Kidney (tissue), 14 donors: ENCODE data around the gene NR3C2. TPM values are rescaled to one million over a fixed set of nuclear protein-coding genes. Genes with fewer than 3 reads are reported as not detected.

Source experiments
- DNase-seq, 5 donors: peaks; one replicate each; pipeline ENCODE4 v3.0.0-alpha.2; 2013 to 2020
- FAIRE-seq: peaks from 2 replicates; lab custom pipeline; 2012; peaks lifted over from hg19 to GRCh38; lab: Jason Lieb, UNC
- H3K27ac ChIP-seq, 2 donors: one replicate each; pipeline ENCODE4 v1.7.0; 2013; ENCODE audit warnings: low read depth in 2 of 2, low read length in 2 of 2, inconsistent platforms in 1 of 2
- H3K27me3 ChIP-seq: one replicate; pipeline ENCODE4 v1.7.1; 2013; ENCODE audit warnings: low read length, inconsistent platforms; ENCODE audit not compliant: control insufficient read depth, insufficient read depth
- H3K36me3 ChIP-seq, 3 donors: one replicate each; pipeline versions ENCODE4 v1.7.0 to v1.7.1; 2013; ENCODE audit warnings: low read length in 3 of 3, control low read depth in 1 of 3, inconsistent platforms in 1 of 3; ENCODE audit not compliant: insufficient read depth in 3 of 3, control insufficient read depth in 2 of 3
- H3K4me1 ChIP-seq, 3 donors: one replicate each; pipeline versions ENCODE4 v1.7.0 to v1.7.1; 2013; ENCODE audit warnings: low read length in 3 of 3, inconsistent platforms in 1 of 3, low read depth in 1 of 3; ENCODE audit not compliant: control insufficient read depth in 2 of 3, insufficient read depth in 2 of 3
- H3K4me3 ChIP-seq, 3 donors: one replicate each; pipeline versions ENCODE4 v1.7.0 to v1.8.1; 2013; ENCODE audit warnings: low read length in 3 of 3, control low read depth in 1 of 3, inconsistent platforms in 1 of 3
- H3K9ac ChIP-seq, 3 donors: one replicate each; pipeline versions ENCODE4 v1.7.0 to v1.7.1; 2013; ENCODE audit warnings: low read length in 3 of 3, control low read depth in 1 of 3, inconsistent platforms in 1 of 3
- H3K9me3 ChIP-seq, 3 donors: one replicate each; pipeline versions ENCODE4 v1.7.0 to v1.7.1; 2013; ENCODE audit warnings: low read length in 3 of 3, control low read depth in 1 of 3, inconsistent platforms in 1 of 3; ENCODE audit not compliant: control insufficient read depth in 2 of 3, insufficient read depth in 1 of 3
- intact Hi-C: fragments of 100-400 bp; cut with DNase I; formaldehyde crosslinking; loops from one replicate; pipeline ENCODE4 v1.11.1; 2022
- polyA plus RNA-seq: library from polyadenylated mRNA; stranded (reverse); fragments of 350-450 nt; fragmentation: Illumina TruSeq; extraction: RNeasy Lipid Tissue Mini Kit (QIAGEN cat#74804); gene quantifications from one replicate; pipeline ENCODE4 v1.2.3, GENCODE V29; 2014; ENCODE audit warnings: low read depth, low replicate concordance; ENCODE audit not compliant: insufficient read depth
- total RNA-seq: library from RNA; stranded (reverse); fragmentation: NEBNext Ultra II Directional; extraction: Animal tissue kit (Norgen Biotek cat#: 25700); gene quantifications from one replicate; pipeline ENCODE4 v1.2.1, GENCODE V29; 2021
- TF ChIP-seq, protein P1 (sequence below): IDR thresholded peaks from 3 replicates; pipeline ENCODE4 v1.5.1; 2012; ENCODE audit warnings: mild to moderate bottlenecking, moderate library complexity, borderline replicate concordance; ENCODE audit not compliant: insufficient read depth; ENCODE audit errors: extremely low read depth
- donor health status: control.
- donor health status: control.
- donor health status: control.
- donor health status: control.
- donor health status: control.
- donor health status: DM: yes; HTN: yes; CAD: no.
- donor health status: Normal renal cell carcinoma (clear cell type).

The NR3C2 gene
- total and polyA plus RNA-seq, 2 donors from 2014 or later: 8.7 to 43.4 TPM

DNA sequence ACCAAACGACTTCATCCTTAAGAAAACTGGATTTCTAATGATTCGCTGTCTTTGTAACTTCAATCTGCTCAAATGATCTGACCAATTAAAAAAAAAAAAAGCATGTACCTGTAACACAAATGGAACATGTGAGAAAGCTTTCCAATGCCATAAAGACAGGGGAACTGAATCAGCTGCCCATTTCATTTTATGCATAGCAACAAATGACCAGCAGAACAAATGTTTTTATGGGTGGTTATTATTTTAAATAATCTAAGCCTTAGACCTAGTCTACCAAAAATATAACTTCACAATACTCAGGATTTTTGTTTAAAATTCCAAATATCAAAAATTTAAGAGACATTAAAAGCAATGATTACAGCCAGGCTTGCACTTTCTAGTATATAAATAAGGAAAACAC is 145.7 kb downstream of the NR3C2 start:
- no peaks in the 10 kb centered on the region for H3K27me3 ChIP-seq
- DNase-seq: no peak
- H3K36me3 ChIP-seq: no peaks in the 10 kb centered on the region
- no peak for FAIRE-seq
- H3K4me3 ChIP-seq: no peak overlapping the region
- no peaks in the 10 kb centered on the region for H3K9me3 ChIP-seq
- H3K27ac ChIP-seq: no peak overlapping the region
- TF ChIP-seq, protein P1, sequence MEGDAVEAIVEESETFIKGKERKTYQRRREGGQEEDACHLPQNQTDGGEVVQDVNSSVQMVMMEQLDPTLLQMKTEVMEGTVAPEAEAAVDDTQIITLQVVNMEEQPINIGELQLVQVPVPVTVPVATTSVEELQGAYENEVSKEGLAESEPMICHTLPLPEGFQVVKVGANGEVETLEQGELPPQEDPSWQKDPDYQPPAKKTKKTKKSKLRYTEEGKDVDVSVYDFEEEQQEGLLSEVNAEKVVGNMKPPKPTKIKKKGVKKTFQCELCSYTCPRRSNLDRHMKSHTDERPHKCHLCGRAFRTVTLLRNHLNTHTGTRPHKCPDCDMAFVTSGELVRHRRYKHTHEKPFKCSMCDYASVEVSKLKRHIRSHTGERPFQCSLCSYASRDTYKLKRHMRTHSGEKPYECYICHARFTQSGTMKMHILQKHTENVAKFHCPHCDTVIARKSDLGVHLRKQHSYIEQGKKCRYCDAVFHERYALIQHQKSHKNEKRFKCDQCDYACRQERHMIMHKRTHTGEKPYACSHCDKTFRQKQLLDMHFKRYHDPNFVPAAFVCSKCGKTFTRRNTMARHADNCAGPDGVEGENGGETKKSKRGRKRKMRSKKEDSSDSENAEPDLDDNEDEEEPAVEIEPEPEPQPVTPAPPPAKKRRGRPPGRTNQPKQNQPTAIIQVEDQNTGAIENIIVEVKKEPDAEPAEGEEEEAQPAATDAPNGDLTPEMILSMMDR: no peak
- intact Hi-C loops: no loop called here
- no peak overlapping the region for H3K9ac ChIP-seq
- peaks cover 0 to 13% (median 0%) of the 10 kb centered on the region in 3 donors for H3K4me1 ChIP-seq

DNA sequence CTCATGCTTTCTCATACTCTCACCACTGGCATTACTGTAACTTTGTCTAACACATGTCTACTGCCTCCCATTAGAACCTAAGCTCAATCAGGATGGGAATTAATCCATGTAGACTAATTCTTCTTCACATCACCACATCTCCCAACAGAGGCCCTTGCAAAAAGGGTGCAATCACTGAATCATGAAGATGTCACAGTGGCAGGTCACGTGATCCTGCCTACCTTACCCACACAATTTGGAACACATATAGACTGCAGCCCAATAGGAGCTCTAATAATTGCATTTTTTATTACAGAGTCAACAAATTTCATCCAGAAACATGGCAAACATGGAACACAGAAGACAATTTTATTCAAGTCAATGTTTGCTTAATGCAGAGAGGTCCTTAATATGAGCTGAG is 146.6 kb downstream of the NR3C2 start:
- FAIRE-seq (no peak), DNase-seq (no peak)
- Histone ChIP-seq H3K9ac (no peak overlapping the region), H3K4me1 (peaks cover 0 to 13% (median 0%) of the 10 kb centered on the region in 3 donors), H3K9me3 (no peaks in the 10 kb centered on the region), H3K27me3 (no peaks in the 10 kb centered on the region), H3K4me3 (no peak overlapping the region), H3K27ac (no peak overlapping the region), H3K36me3 (no peaks in the 10 kb centered on the region)
- intact Hi-C loops: no loop called here
- TF ChIP-seq, protein P1: no peak

DNA sequence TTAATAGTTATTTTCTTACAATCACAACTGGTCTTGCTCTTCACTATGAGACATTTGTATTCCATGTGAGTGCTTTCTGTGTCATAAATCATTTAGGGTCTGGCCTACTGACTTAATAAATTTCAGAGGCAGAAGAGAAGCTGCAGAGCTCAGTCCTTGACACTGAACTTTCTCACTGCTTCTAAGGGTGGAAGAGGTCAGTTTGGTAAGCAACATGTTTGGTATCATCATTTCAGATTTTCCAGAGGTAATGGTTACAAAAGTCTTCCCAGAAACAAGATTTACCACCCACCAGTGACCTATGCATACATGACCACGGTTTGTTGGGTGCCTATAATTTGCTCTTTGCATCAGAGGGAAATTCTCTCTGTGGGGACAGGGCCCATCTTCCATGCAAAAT is 148.6 kb downstream of the NR3C2 start:
- H3K36me3 ChIP-seq: no peaks in the 10 kb centered on the region
- TF ChIP-seq, protein P1: no peak
- intact Hi-C loops: no loop called here
- FAIRE-seq (no peak), DNase-seq (no peak)
- peak overlapping the region in 1 of 2 donors; percentile 0 for H3K27ac ChIP-seq
- no peaks in the 10 kb centered on the region for H3K27me3 ChIP-seq
- H3K9ac ChIP-seq: no peak overlapping the region
- H3K4me3 ChIP-seq: no peak overlapping the region
- H3K9me3 ChIP-seq: no peaks in the 10 kb centered on the region
- H3K4me1 ChIP-seq: peaks cover 0 to 9% (median 0%) of the 10 kb centered on the region in 3 donors

DNA sequence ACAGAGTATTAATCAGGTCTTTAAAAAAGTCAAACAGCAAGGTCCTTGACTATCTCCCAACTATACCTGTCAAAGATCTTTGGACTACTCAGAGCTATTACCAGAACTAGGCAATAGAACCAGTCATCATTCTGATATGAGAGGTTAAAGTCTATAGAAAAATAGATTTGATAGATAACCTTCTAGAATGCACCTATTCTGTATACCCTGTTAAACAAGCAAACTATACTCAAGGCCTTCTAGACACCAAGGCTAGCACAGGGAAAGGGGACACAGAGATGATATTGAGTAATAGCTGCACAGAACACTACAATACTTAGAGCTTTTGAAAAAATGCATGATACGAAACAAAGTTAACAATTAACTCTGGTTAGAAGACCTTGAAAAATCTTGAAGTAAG is 149.5 kb downstream of the NR3C2 start:
- no peak for DNase-seq
- intact Hi-C loops: no loop called here
- TF ChIP-seq, protein P1: no peak
- peak; percentile 42 for FAIRE-seq
- H3K9ac ChIP-seq: no peak overlapping the region
- no peaks in the 10 kb centered on the region for H3K9me3 ChIP-seq
- H3K27ac ChIP-seq: no peak overlapping the region
- no peak overlapping the region for H3K4me3 ChIP-seq
- no peaks in the 10 kb centered on the region for H3K36me3 ChIP-seq
- H3K27me3 ChIP-seq: no peaks in the 10 kb centered on the region
- H3K4me1 ChIP-seq: peaks cover 0 to 9% (median 3%) of the 10 kb centered on the region in 3 donors
